Keratinocyte (primary cell): Measurements from ENCODE around the gene WDR87. TPM values are rescaled to one million over a fixed set of nuclear protein-coding genes. Genes with fewer than 3 reads are reported as not detected.

ENCODE experiments used
- DNase-seq: peaks from one replicate; pipeline ENCODE4 v3.0.0-alpha.2; 2011; ENCODE audit warnings: low read depth, missing footprints, low spot score
- FAIRE-seq: peaks from 2 replicates; lab custom pipeline; 2011; peaks lifted over from hg19 to GRCh38; lab: Jason Lieb, UNC
- H2AFZ ChIP-seq: 2 replicates; pipeline ENCODE4 v1.6.0; 2012; ENCODE audit warnings: low read length, control low read depth, inconsistent platforms; ENCODE audit not compliant: control insufficient read depth
- H3K27ac ChIP-seq: 2 replicates; pipeline ENCODE4 v1.5.1; 2011; ENCODE audit warnings: low read length; ENCODE audit not compliant: control insufficient read depth, insufficient read depth
- H3K27me3 ChIP-seq: 3 replicates; pipeline ENCODE4 v1.6.0; 2011; ENCODE audit warnings: low read length; ENCODE audit not compliant: control insufficient read depth, insufficient read depth; ENCODE audit errors: extremely low read depth
- H3K36me3 ChIP-seq, 2 experiments: 2 replicates in 1 of 2; 3 replicates in 1 of 2; pipeline ENCODE4 v1.5.1; 2011; ENCODE audit warnings: low read length in 2 of 2, mild to moderate bottlenecking in 1 of 2; ENCODE audit not compliant: control insufficient read depth in 2 of 2, insufficient read depth in 2 of 2; ENCODE audit errors: extremely low read depth in 1 of 2
- H3K4me1 ChIP-seq: 3 replicates; pipeline ENCODE4 v1.5.1; 2011; ENCODE audit warnings: low read length; ENCODE audit not compliant: control insufficient read depth, insufficient read depth; ENCODE audit errors: extremely low read depth
- H3K4me2 ChIP-seq: 3 replicates; pipeline ENCODE4 v1.6.0; 2011; ENCODE audit warnings: low read depth, low read length; ENCODE audit not compliant: control insufficient read depth, insufficient read depth; ENCODE audit errors: extremely low read depth
- H3K4me3 ChIP-seq, 3 experiments: fragments of 200-600 bp in 1 of 3; sonication (generic) in 1 of 3; 2 replicates in 2 of 3; 3 replicates in 1 of 3; pipeline ENCODE4 v1.5.1; 2011 to 2016; ENCODE audit warnings: low read length in 3 of 3, mild to moderate bottlenecking in 3 of 3, control low read depth in 2 of 3, inconsistent platforms in 1 of 3, low read depth in 1 of 3, mixed read lengths in 1 of 3, mixed run types in 1 of 3, moderate library complexity in 1 of 3; ENCODE audit not compliant: control insufficient read depth in 2 of 3, insufficient read depth in 2 of 3; ENCODE audit errors: extremely low read depth in 1 of 3
- H3K79me2 ChIP-seq: 2 replicates; pipeline ENCODE4 v1.6.0; 2012; ENCODE audit warnings: low read length; ENCODE audit not compliant: control insufficient read depth, insufficient read depth
- H3K9ac ChIP-seq: 3 replicates; pipeline ENCODE4 v1.6.0; 2011; ENCODE audit warnings: low read length; ENCODE audit not compliant: control insufficient read depth, insufficient read depth; ENCODE audit errors: extremely low read depth
- H3K9me1 ChIP-seq: 3 replicates; pipeline ENCODE4 v1.6.0; 2011; ENCODE audit warnings: low read length; ENCODE audit not compliant: control insufficient read depth, insufficient read depth; ENCODE audit errors: extremely low read depth
- H3K9me3 ChIP-seq: 2 replicates; pipeline ENCODE4 v1.5.1; 2012; ENCODE audit warnings: low read depth, low read length; ENCODE audit not compliant: control insufficient read depth
- H4K20me1 ChIP-seq: 3 replicates; pipeline ENCODE4 v1.6.0; 2011; ENCODE audit warnings: low read length; ENCODE audit not compliant: control insufficient read depth, insufficient read depth; ENCODE audit errors: extremely low read depth
- EZH2 ChIP-seq: IDR thresholded peaks from one replicate; pipeline ENCODE4 v1.6.1; 2012; ENCODE audit warnings: inconsistent platforms, mild to moderate bottlenecking, low read length, moderate library complexity
- dilution Hi-C: fragments of 300-500 bp; cut with MboI; formaldehyde crosslinking; loops from one replicate; pipeline ENCODE4 v1.7.0; 2020; ENCODE audit warnings: low sequenced_read_pairs; ENCODE audit not compliant: extremely low pct_ligation_motif_present
- polyA minus RNA-seq, 3 experiments: library from RNA; depleted of rRNA, polyadenylated mRNA; stranded (reverse); fragments of >200 nt; gene quantifications; 1 replicate in 1 of 3; 2 replicates in 1 of 3; 3 replicates in 1 of 3; pipeline ENCODE4 v1.2.3, GENCODE V29; 2011
- polyA plus RNA-seq, 5 experiments: library from polyadenylated mRNA; depleted of rRNA in 3 of 5; stranded (reverse) in 3 of 5; stranded (forward) in 1 of 5; unstranded in 1 of 5; fragments of >200 nt; gene quantifications; 1 replicate in 1 of 5; 2 replicates in 3 of 5; 3 replicates in 1 of 5; pipeline versions ENCODE4 v1.2.1 to v1.2.3, GENCODE V29; 2011 to 2012; ENCODE audit warnings: missing spikeins in 2 of 5, low read depth in 1 of 5, low replicate concordance in 1 of 5
- TF ChIP-seq, protein P1 (sequence below), 3 experiments: IDR thresholded peaks in 1 of 3; conservative IDR thresholded peaks in 1 of 3; optimal IDR thresholded peaks in 1 of 3; 2 replicates in 2 of 3; 3 replicates in 1 of 3; pipeline versions ENCODE3 to v1.5.1; 2011; ENCODE audit warnings: low read length in 3 of 3, mild to moderate bottlenecking in 3 of 3, moderate library complexity in 2 of 3, control low read depth in 1 of 3, inconsistent platforms in 1 of 3; ENCODE audit not compliant: insufficient read depth in 2 of 3; ENCODE audit errors: extremely low read depth in 1 of 3

WDR87 gene
- polyA plus RNA-seq = not detected in 3 replicates
- not detected for polyA plus RNA-seq (2011; ENCODE audit: low read depth)
- not detected in 2 replicates for polyA plus RNA-seq (2011; cell fraction: cytosol; rRNA removed)
- 0.01 TPM in 2 replicates for polyA plus RNA-seq (2011; cell fraction: nucleus; rRNA removed)
- polyA plus RNA-seq (2012; ENCODE audit: low replicate concordance) = 0.08 TPM in 1 of 2 replicates, not detected in the other
- polyA minus RNA-seq = not detected in 3 replicates
- polyA minus RNA-seq (2011; cell fraction: cytosol; rRNA and poly(A)+ RNA removed) = not detected
- polyA minus RNA-seq (2011; cell fraction: nucleus; rRNA and poly(A)+ RNA removed) = not detected in 2 replicates

DNA sequence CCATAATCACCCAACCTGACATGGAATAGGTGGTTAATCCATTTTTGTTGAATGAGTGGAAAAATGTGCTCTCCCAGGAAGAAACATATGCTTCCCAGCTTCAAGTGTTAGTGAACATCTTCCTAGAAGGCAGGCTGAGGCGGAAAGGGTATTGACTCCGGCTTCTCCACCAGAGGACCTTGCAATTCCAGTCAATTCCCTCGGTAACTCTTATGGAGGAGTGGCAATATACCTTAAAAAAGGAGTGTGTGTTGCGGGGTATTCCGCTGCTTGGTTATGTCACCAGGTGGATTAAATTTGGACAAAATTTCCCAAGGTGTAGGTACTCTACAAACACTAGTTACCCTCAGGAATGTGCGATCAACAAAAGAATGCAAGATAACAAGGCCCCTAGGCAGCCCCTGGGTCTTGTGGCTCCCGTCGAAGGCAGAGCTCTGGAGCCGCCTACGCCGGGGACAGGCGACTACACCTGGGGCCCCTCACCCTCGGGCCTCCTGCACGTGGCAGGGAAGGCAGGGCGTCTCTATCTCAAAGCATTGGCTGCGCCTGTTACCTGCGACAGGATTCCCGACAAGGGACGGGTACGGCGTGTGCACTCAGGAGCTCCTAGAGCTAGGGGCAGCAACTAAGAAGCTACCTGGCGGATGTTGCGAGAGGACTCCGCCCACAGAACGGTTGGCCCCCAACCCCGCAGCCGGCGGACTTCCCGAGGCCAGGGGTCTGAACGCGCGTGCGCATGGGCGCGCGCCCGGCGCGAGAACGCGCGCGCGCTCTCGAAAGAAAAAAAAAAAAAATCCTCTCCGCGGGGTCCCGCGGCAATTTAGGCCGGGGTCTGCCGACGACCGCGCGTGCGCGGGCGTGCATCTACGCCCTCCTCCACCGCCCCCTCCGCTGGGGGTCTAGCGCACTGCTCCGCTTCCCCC, at the start of gene WDR87:
Gene WDR87, minus strand, starts transcription at position 649 of the 923 bp plus-strand sequence. CDS start 8,355 bp downstream, outside the sequence.
- H4K20me1 ChIP-seq = no peaks in the 10 kb centered on the region
- H3K9me3 ChIP-seq = no peaks in the 10 kb centered on the region
- peaks cover 10% of the 10 kb centered on the region for H3K4me1 ChIP-seq
- FAIRE-seq (no peak), DNase-seq (peak; percentile 11)
- H3K36me3 ChIP-seq = no peaks in the 10 kb centered on the region
- TF ChIP-seq, protein P1, sequence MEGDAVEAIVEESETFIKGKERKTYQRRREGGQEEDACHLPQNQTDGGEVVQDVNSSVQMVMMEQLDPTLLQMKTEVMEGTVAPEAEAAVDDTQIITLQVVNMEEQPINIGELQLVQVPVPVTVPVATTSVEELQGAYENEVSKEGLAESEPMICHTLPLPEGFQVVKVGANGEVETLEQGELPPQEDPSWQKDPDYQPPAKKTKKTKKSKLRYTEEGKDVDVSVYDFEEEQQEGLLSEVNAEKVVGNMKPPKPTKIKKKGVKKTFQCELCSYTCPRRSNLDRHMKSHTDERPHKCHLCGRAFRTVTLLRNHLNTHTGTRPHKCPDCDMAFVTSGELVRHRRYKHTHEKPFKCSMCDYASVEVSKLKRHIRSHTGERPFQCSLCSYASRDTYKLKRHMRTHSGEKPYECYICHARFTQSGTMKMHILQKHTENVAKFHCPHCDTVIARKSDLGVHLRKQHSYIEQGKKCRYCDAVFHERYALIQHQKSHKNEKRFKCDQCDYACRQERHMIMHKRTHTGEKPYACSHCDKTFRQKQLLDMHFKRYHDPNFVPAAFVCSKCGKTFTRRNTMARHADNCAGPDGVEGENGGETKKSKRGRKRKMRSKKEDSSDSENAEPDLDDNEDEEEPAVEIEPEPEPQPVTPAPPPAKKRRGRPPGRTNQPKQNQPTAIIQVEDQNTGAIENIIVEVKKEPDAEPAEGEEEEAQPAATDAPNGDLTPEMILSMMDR (optimal IDR thresholded peaks at IDR 0.05 in 1 of 3, IDR thresholded peaks at IDR 0.05 in 1 of 3, conservative IDR thresholded peaks at IDR 0.05 in 1 of 3; ENCODE audit: extremely low read depth in 1 of 3, insufficient read depth in 2 of 3, low read length in 3 of 3) = peak in 2 of 3 experiments; percentile 12 to 48
- no peak for TF ChIP-seq EZH2
- dilution Hi-C loops = no loop called here
- peak within 1 kb of the TSS; percentile 37 for H3K27ac ChIP-seq
- peak within 1 kb of the TSS; percentile 81 for H3K9ac ChIP-seq
- peak within 1 kb of the TSS; percentile 88 for H3K4me2 ChIP-seq
- peak within 1 kb of the TSS; percentile 69 to 81 (median 78) for H3K4me3 ChIP-seq
- H3K27me3 ChIP-seq = no peaks in the 10 kb centered on the region
- H3K79me2 ChIP-seq = peaks cover 34% of the 10 kb centered on the region
- peak within 1 kb of the TSS; percentile 94 for H2AFZ ChIP-seq
- H3K9me1 ChIP-seq = no peaks in the 10 kb centered on the region

DNA sequence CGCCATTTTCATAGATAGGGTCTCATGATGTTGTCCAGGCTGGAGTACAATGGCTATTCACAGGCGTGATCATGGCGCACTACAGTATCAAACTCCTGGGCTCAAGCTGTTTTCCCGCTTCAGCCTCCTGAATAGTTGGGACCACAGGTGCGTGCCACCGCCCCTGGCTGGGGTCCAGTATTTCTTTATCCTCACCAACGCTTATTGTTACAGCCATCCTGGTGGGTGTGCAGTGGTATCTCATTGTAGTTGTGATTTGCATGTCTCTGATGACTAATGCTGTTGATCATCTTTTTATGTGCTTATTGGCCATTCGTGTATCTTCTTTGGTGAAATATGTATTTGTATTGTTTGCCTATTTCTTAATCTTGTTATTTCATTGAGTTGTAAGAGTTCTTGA, 49.6 kb upstream of the WDR87 start:
- no peak overlapping the region for H3K9ac ChIP-seq
- H4K20me1 ChIP-seq = no peaks in the 10 kb centered on the region
- H3K4me3 ChIP-seq = no peak overlapping the region
- no peak overlapping the region for H2AFZ ChIP-seq
- no peaks in the 10 kb centered on the region for H3K9me3 ChIP-seq
- no peak overlapping the region for H3K4me2 ChIP-seq
- no peaks in the 10 kb centered on the region for H3K27me3 ChIP-seq
- TF ChIP-seq, protein P1 (optimal IDR thresholded peaks at IDR 0.05 in 1 of 3, IDR thresholded peaks at IDR 0.05 in 1 of 3, conservative IDR thresholded peaks at IDR 0.05 in 1 of 3; ENCODE audit: extremely low read depth in 1 of 3, insufficient read depth in 2 of 3, low read length in 3 of 3) = no peak
- no peak for TF ChIP-seq EZH2
- FAIRE-seq (no peak), DNase-seq (no peak)
- dilution Hi-C loops = no loop called here
- no peaks in the 10 kb centered on the region for H3K9me1 ChIP-seq
- H3K4me1 ChIP-seq = peaks cover 4% of the 10 kb centered on the region
- no peak overlapping the region for H3K27ac ChIP-seq
- H3K36me3 ChIP-seq = no peaks in the 10 kb centered on the region
- peaks cover 16% of the 10 kb centered on the region for H3K79me2 ChIP-seq
